HG03558 (cell line): ENCODE data around the gene PPL.
"Not testable (repeated sequence)": the region's sequence is repeated elsewhere in the genome, so short reads cannot be mapped to it uniquely, and the experiment has no call there.

Source experiments
- ATAC-seq: cut with Tn5 transposase; IDR thresholded peaks from one replicate; pipeline ENCODE4 v1.9.1; 2021; ENCODE audit warnings: moderate number of reproducible peaks; ENCODE audit not compliant: unreplicated experiment; ENCODE audit errors: extremely low read depth

PPL gene

GRCh38 chr16:4913130-4913773, 23.7 kb downstream of the PPL start:
- ATAC-seq = no peak

GRCh38 chr16:4911970-4912386, 25.0 kb downstream of the PPL start:
- ATAC-seq = no peak

- ATAC-seq = no peak
Observed at GRCh38 chr16:4910828-4911227, 26.1 kb downstream of the PPL start.

- no peak for ATAC-seq
Observed at GRCh38 chr16:4909825-4910224, 27.1 kb downstream of the PPL start.

GRCh38 chr16:4908854-4909401, 28.0 kb downstream of the PPL start:
- ATAC-seq = no peak

- ATAC-seq = no peak
Observed at GRCh38 chr16:4904942-4905615, 31.9 kb downstream of the PPL start.

GRCh38 chr16:4904108-4904941, 32.6 kb downstream of the PPL start:
- ATAC-seq = no peak

- no peak for ATAC-seq
Observed at GRCh38 chr16:4902038-4902437, 34.9 kb downstream of the PPL start.

GRCh38 chr16:4900750-4901149, 36.2 kb downstream of the PPL start:
- no peak for ATAC-seq

GRCh38 chr16:4900036-4900435, 36.9 kb downstream of the PPL start:
- ATAC-seq = no peak

GRCh38 chr16:4899474-4899846, 37.5 kb downstream of the PPL start:
- no peak for ATAC-seq

GRCh38 chr16:4898811-4899473, 38.0 kb downstream of the PPL start:
- no peak for ATAC-seq

GRCh38 chr16:4897328-4897727, 39.6 kb downstream of the PPL start:
- ATAC-seq = no peak

GRCh38 chr16:4896761-4897160, 40.2 kb downstream of the PPL start:
- not testable (repeated sequence) for ATAC-seq

GRCh38 chr16:4895366-4895765, 41.6 kb downstream of the PPL start:
- ATAC-seq = no peak

GRCh38 chr16:4894276-4895150, 42.4 kb downstream of the PPL start:
- ATAC-seq = no peak

- no peak for ATAC-seq
Observed at GRCh38 chr16:4893103-4893862, 43.7 kb downstream of the PPL start.

- ATAC-seq = no peak
Observed at GRCh38 chr16:4892361-4893102, 44.4 kb downstream of the PPL start.
